Endothelial cell of umbilical vein (primary cell): ENCODE results near the gene BMPER. TPM values are rescaled to one million over a fixed set of nuclear protein-coding genes. Genes with fewer than 3 reads are reported as not detected.

Source experiments
- BruUV-seq: library from RNA; stranded (reverse); fragments of 400-500 nt; replicated peaks from 2 replicates; lab custom pipeline; 2021; lab: Mats Ljungman, UMichigan
- CTCF ChIA-PET: fragments of 300-600, 350-600 bp; sonication (Branson Sonifier 250); formaldehyde crosslinking; loops from one replicate; lab custom pipeline; 2021; ENCODE audit warnings: antibody characterized with exemption, inconsistent platforms; lab: Charles Lee
- POLR2A ChIA-PET: fragments of 300-600, 350-600 bp; sonication (Branson Sonifier 250); formaldehyde crosslinking; loops from one replicate; lab custom pipeline; 2021; ENCODE audit warnings: antibody characterized with exemption, inconsistent platforms; lab: Charles Lee
- DNase-seq: peaks from one replicate; pipeline ENCODE4 v3.0.0-alpha.2; 2011; ENCODE audit warnings: low read depth, low spot score
- FAIRE-seq: peaks from 2 replicates; lab custom pipeline; 2011; peaks lifted over from hg19 to GRCh38; lab: Jason Lieb, UNC
- H2AFZ ChIP-seq: 2 replicates; pipeline ENCODE4 v1.6.0; 2012; ENCODE audit warnings: low read depth, low read length, control low read depth, inconsistent platforms
- H3K27ac ChIP-seq: 2 replicates; pipeline ENCODE4 v1.5.1; 2011; ENCODE audit warnings: low read depth, mild to moderate bottlenecking, control low read depth, low read length, moderate library complexity; ENCODE audit not compliant: insufficient read depth
- H3K27me3 ChIP-seq, 2 experiments: 2 replicates each; pipeline versions ENCODE4 v1.6.0 to v1.6.1; 2011; ENCODE audit warnings: low read length in 2 of 2, mixed read lengths in 1 of 2; ENCODE audit not compliant: control insufficient read depth in 2 of 2, insufficient read depth in 2 of 2
- H3K36me3 ChIP-seq, 2 experiments: 2 replicates in 1 of 2; 3 replicates in 1 of 2; pipeline ENCODE4 v1.5.1; 2011; ENCODE audit warnings: low read length in 2 of 2, mild to moderate bottlenecking in 1 of 2, moderate library complexity in 1 of 2; ENCODE audit not compliant: control insufficient read depth in 2 of 2, insufficient read depth in 2 of 2; ENCODE audit errors: extremely low read depth in 1 of 2
- H3K4me1 ChIP-seq: 3 replicates; pipeline ENCODE4 v1.5.1; 2011; ENCODE audit warnings: mild to moderate bottlenecking, low read length; ENCODE audit not compliant: control insufficient read depth, insufficient read depth; ENCODE audit errors: extremely low read depth
- H3K4me2 ChIP-seq: 2 replicates; pipeline ENCODE4 v1.6.1; 2011; ENCODE audit warnings: low read length, control low read depth, mixed read lengths; ENCODE audit not compliant: insufficient read depth
- H3K4me3 ChIP-seq, 3 experiments: fragments of 200-600 bp in 1 of 3; sonication (generic), shearing (Covaris generic) in 1 of 3; replicated peaks in 1 of 3; 2 replicates each; pipeline ENCODE4 v1.5.1; 2011 to 2016; ENCODE audit warnings: control low read depth in 3 of 3, low read length in 3 of 3, mild to moderate bottlenecking in 2 of 3, inconsistent platforms in 1 of 3, low read depth in 1 of 3, moderate library complexity in 1 of 3; ENCODE audit not compliant: insufficient read depth in 1 of 3
- H3K79me2 ChIP-seq: 2 replicates; pipeline ENCODE4 v1.6.0; 2012; ENCODE audit warnings: low read length, inconsistent platforms; ENCODE audit not compliant: control insufficient read depth, insufficient read depth
- H3K9ac ChIP-seq: replicated peaks from 2 replicates; pipeline ENCODE3; 2011; ENCODE audit warnings: low read length, control low read depth; ENCODE audit not compliant: insufficient read depth; ENCODE audit errors: extremely low read depth
- H3K9me1 ChIP-seq: replicated peaks from 3 replicates; pipeline ENCODE4 v1.6.0; 2011; ENCODE audit warnings: mild to moderate bottlenecking, low read length; ENCODE audit not compliant: control insufficient read depth, insufficient read depth; ENCODE audit errors: extremely low read depth
- H3K9me3 ChIP-seq: replicated peaks from 2 replicates; pipeline ENCODE4 v1.5.1; 2012; ENCODE audit warnings: low read length, inconsistent platforms; ENCODE audit not compliant: control insufficient read depth, insufficient read depth
- H4K20me1 ChIP-seq: replicated peaks from 2 replicates; pipeline ENCODE3; 2011; ENCODE audit warnings: mild to moderate bottlenecking, low read length; ENCODE audit not compliant: control insufficient read depth, insufficient read depth; ENCODE audit errors: extremely low read depth
- CTCF ChIP-seq, 2 donors: IDR thresholded peaks; 1 replicate in 1 of 2; 2 replicates in 1 of 2; pipeline ENCODE4 v1.5.1; 2011; ENCODE audit warnings: low read length in 2 of 2, mild to moderate bottlenecking in 2 of 2, moderate library complexity in 2 of 2, control low read depth in 1 of 2, inconsistent platforms in 1 of 2, low read depth in 1 of 2; ENCODE audit not compliant: insufficient read depth in 1 of 2; ENCODE audit errors: extremely low read depth in 1 of 2
- EZH2 ChIP-seq: IDR thresholded peaks from 2 replicates; pipeline ENCODE4 v1.6.1; 2012; ENCODE audit warnings: borderline replicate concordance, low read depth, mild to moderate bottlenecking, moderate library complexity, low read length, inconsistent platforms; ENCODE audit not compliant: severe bottlenecking
- FOS ChIP-seq: IDR thresholded peaks from 2 replicates; pipeline ENCODE4 v1.6.1; 2011; ENCODE audit warnings: mild to moderate bottlenecking, low read length, moderate library complexity, borderline replicate concordance; ENCODE audit not compliant: insufficient read depth
- GATA2 ChIP-seq: IDR thresholded peaks from 2 replicates; pipeline ENCODE4 v1.7.0; 2011; ENCODE audit warnings: low read depth, mild to moderate bottlenecking, moderate library complexity, mixed read lengths, low read length; ENCODE audit not compliant: insufficient read length, insufficient read depth
- JUN ChIP-seq: IDR thresholded peaks from 2 replicates; pipeline ENCODE4 v1.6.1; 2011; ENCODE audit warnings: borderline replicate concordance, low read depth; ENCODE audit not compliant: insufficient read length, insufficient read depth
- MAX ChIP-seq: IDR thresholded peaks from 2 replicates; pipeline ENCODE4 v1.6.1; 2011; ENCODE audit not compliant: insufficient read depth, insufficient read length
- MYC ChIP-seq: IDR thresholded peaks from one replicate; pipeline ENCODE4 v1.6.1; 2011; ENCODE audit warnings: mild to moderate bottlenecking, low read depth, low read length
- POLR2A ChIP-seq: IDR thresholded peaks from 2 replicates; pipeline ENCODE4 v1.6.1; 2012; ENCODE audit warnings: low read depth, mild to moderate bottlenecking, control low read depth, low read length
- POLR2AphosphoS5 ChIP-seq: IDR thresholded peaks from 2 replicates; pipeline ENCODE4 v1.6.1; 2012; ENCODE audit warnings: low read depth, mild to moderate bottlenecking, control low read depth, low read length, moderate library complexity; ENCODE audit not compliant: insufficient read depth
- dilution Hi-C: fragments of 300-500 bp; cut with MboI; formaldehyde crosslinking; loops from one replicate; pipeline ENCODE4 v1.15.0; 2019; ENCODE audit warnings: low sequenced_read_pairs; ENCODE audit not compliant: extremely low pct_ligation_motif_present
- intact Hi-C: fragments of 100-400 bp; cut with micrococcal nuclease; formaldehyde crosslinking; loops from one replicate; pipeline ENCODE4 v1.10.0; 2022
- polyA plus RNA-seq, 4 experiments: library from polyadenylated mRNA; depleted of rRNA in 3 of 4; stranded (reverse) in 3 of 4; unstranded in 1 of 4; fragments of >200 nt; gene quantifications; 2 replicates each; pipeline versions ENCODE4 v1.2.1 to v1.2.3, GENCODE V29; 2011 to 2012; ENCODE audit warnings: missing spikeins in 1 of 4
- total RNA-seq: library from RNA; stranded (reverse); gene quantifications from 2 replicates; pipeline ENCODE4 v1.2.3, GENCODE V29; 2021

The BMPER gene
- total and polyA plus RNA-seq, 2 donors (not counting 3 experiments of a cell fraction or from before 2014, with no cell fraction given) = 0.10 to 0.13 TPM

- dilution Hi-C loops = no loop called here
- no peaks in the 10 kb centered on the region for H3K9me1 ChIP-seq
- no peak overlapping the region for H3K27ac ChIP-seq
- TF ChIP-seq POLR2A (no peak), CTCF (IDR thresholded peaks at IDR 0.05; ENCODE audit: extremely low read depth in 1 of 2, insufficient read depth in 1 of 2, low read depth in 1 of 2, low read length in 2 of 2) (peak; percentile 38 to 43)
- no peaks in the 10 kb centered on the region for H3K27me3 ChIP-seq
- FAIRE-seq (peak; percentile 18), DNase-seq (peak; percentile 41)
- BruUV-seq = no TSS peak
- POLR2A ChIA-PET = interaction anchor here (0.7 kb wide), 1 partner anchor 150 kb away, joined by 3 read pairs; no protein-coding TSS in a partner anchor
- CTCF ChIA-PET = interaction anchor here (0.6 to 3.1 kb wide), 34 partner anchors 9 to 797 kb away, joined by 3 to 266 read pairs (median 5); no protein-coding TSS in a partner anchor
- no peak overlapping the region for H3K4me2 ChIP-seq
- no peak overlapping the region for H3K4me3 ChIP-seq
- no peaks in the 10 kb centered on the region for H3K79me2 ChIP-seq
- no peak overlapping the region for H2AFZ ChIP-seq
- no peaks in the 10 kb centered on the region for H4K20me1 ChIP-seq
- intact Hi-C loops = loop anchor here (1.0 to 2.0 kb wide), 2 partner anchors 106 to 184 kb away; no protein-coding TSS in a partner anchor
- no peaks in the 10 kb centered on the region for H3K36me3 ChIP-seq
- no peak overlapping the region for H3K9ac ChIP-seq
- H3K4me1 ChIP-seq = peaks cover 9% of the 10 kb centered on the region
- no peaks in the 10 kb centered on the region for H3K9me3 ChIP-seq
These were observed 77.1 kb downstream of the BMPER start for GRCh38 chr7:33982425-33982786.

- H2AFZ ChIP-seq = no peak overlapping the region
- dilution Hi-C loops = no loop called here
- no peak overlapping the region for H3K4me2 ChIP-seq
- H3K4me1 ChIP-seq = peaks cover 14% of the 10 kb centered on the region
- intact Hi-C loops = loop anchor here (5.0 kb wide), 1 partner anchor 86 kb away; no protein-coding TSS in a partner anchor
- BruUV-seq = no TSS peak
- no peaks in the 10 kb centered on the region for H3K79me2 ChIP-seq
- no peak overlapping the region for H3K27ac ChIP-seq
- H3K9ac ChIP-seq = no peak overlapping the region
- CTCF ChIA-PET = interaction anchor here (1.9 kb wide), 1 partner anchor 101 kb away, joined by 9 read pairs; no protein-coding TSS in a partner anchor
- FAIRE-seq = no peak
- no peaks in the 10 kb centered on the region for H3K9me3 ChIP-seq
- POLR2A ChIA-PET = no interaction called here
- H4K20me1 ChIP-seq = no peaks in the 10 kb centered on the region
- H3K4me3 ChIP-seq = no peak overlapping the region
- no peaks in the 10 kb centered on the region for H3K36me3 ChIP-seq
- H3K9me1 ChIP-seq = no peaks in the 10 kb centered on the region
- H3K27me3 ChIP-seq = no peaks in the 10 kb centered on the region
- DNase-seq = no peak
- no peak for TF ChIP-seq GATA2
- TF ChIP-seq JUN = no peak
- no peak for TF ChIP-seq MAX
- no peak for TF ChIP-seq EZH2
- no peak for TF ChIP-seq FOS
- no peak for TF ChIP-seq CTCF (IDR thresholded peaks at IDR 0.05; ENCODE audit: extremely low read depth in 1 of 2, insufficient read depth in 1 of 2, low read depth in 1 of 2, low read length in 2 of 2)
- TF ChIP-seq MYC = no peak
- no peak for TF ChIP-seq POLR2AphosphoS5
These were observed 81.1 kb downstream of the BMPER start for GRCh38 chr7:33986451-33986850.
